Activated naive CD8-positive, alpha-beta T cell treated with anti-CD3 and anti-CD28 coated beads, Interleukin-2, amount 10 ng/mL, durations not matched to agents 7 days and 5 days (primary cell): ENCODE data around the gene RELCH. TPM values are rescaled to one million over a fixed set of nuclear protein-coding genes. Genes with fewer than 3 reads are reported as not detected.
"Not testable (repeated sequence)": the region's sequence is repeated elsewhere in the genome, so short reads cannot be mapped to it uniquely, and the experiment has no call there.

Experiments used
- ATAC-seq: fragments of 150-1000 bp; cut with Tn5 transposase; one replicate; pipeline ENCODE4 v1.10.0; 2021; ENCODE audit warnings: low read depth, moderate library complexity
- POLR2A ChIA-PET: fragments of 350-600 bp; sonication (Branson Sonifier 250); formaldehyde crosslinking; loops from one replicate; lab custom pipeline; 2021; ENCODE audit warnings: antibody characterized with exemption; lab: Charles Lee
- DNase-seq: peaks from one replicate; pipeline ENCODE4 v3.0.0; 2021
- H3K27ac Mint-ChIP-seq: one replicate; pipeline ENCODE4 v1.8.0; 2022; ENCODE audit warnings: mild to moderate bottlenecking, mixed read lengths
- H3K27me3 Mint-ChIP-seq: one replicate; pipeline ENCODE4 v1.8.0; 2022; ENCODE audit warnings: mild to moderate bottlenecking, moderate library complexity, mixed read lengths
- H3K36me3 Mint-ChIP-seq: one replicate; pipeline ENCODE4 v1.8.0; 2021; ENCODE audit warnings: mild to moderate bottlenecking, mixed read lengths
- H3K4me1 Mint-ChIP-seq: one replicate; pipeline ENCODE4 v1.8.0; 2021; ENCODE audit warnings: mixed read lengths
- H3K4me3 Mint-ChIP-seq: one replicate; pipeline ENCODE4 v1.8.0; 2022; ENCODE audit warnings: mild to moderate bottlenecking, moderate library complexity, mixed read lengths
- H3K9me3 Mint-ChIP-seq: one replicate; pipeline ENCODE4 v1.8.0; 2021; ENCODE audit warnings: mixed read lengths
- total RNA-seq, 2 experiments: library from RNA; stranded (reverse); gene quantifications; one replicate each; pipeline ENCODE4 v1.2.3, GENCODE V29; 2021

The RELCH gene, protein sequence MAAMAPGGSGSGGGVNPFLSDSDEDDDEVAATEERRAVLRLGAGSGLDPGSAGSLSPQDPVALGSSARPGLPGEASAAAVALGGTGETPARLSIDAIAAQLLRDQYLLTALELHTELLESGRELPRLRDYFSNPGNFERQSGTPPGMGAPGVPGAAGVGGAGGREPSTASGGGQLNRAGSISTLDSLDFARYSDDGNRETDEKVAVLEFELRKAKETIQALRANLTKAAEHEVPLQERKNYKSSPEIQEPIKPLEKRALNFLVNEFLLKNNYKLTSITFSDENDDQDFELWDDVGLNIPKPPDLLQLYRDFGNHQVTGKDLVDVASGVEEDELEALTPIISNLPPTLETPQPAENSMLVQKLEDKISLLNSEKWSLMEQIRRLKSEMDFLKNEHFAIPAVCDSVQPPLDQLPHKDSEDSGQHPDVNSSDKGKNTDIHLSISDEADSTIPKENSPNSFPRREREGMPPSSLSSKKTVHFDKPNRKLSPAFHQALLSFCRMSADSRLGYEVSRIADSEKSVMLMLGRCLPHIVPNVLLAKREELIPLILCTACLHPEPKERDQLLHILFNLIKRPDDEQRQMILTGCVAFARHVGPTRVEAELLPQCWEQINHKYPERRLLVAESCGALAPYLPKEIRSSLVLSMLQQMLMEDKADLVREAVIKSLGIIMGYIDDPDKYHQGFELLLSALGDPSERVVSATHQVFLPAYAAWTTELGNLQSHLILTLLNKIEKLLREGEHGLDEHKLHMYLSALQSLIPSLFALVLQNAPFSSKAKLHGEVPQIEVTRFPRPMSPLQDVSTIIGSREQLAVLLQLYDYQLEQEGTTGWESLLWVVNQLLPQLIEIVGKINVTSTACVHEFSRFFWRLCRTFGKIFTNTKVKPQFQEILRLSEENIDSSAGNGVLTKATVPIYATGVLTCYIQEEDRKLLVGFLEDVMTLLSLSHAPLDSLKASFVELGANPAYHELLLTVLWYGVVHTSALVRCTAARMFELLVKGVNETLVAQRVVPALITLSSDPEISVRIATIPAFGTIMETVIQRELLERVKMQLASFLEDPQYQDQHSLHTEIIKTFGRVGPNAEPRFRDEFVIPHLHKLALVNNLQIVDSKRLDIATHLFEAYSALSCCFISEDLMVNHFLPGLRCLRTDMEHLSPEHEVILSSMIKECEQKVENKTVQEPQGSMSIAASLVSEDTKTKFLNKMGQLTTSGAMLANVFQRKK
- total RNA-seq, result 10 to 100 TPM; 42.9 to 46.3 TPM

DNA sequence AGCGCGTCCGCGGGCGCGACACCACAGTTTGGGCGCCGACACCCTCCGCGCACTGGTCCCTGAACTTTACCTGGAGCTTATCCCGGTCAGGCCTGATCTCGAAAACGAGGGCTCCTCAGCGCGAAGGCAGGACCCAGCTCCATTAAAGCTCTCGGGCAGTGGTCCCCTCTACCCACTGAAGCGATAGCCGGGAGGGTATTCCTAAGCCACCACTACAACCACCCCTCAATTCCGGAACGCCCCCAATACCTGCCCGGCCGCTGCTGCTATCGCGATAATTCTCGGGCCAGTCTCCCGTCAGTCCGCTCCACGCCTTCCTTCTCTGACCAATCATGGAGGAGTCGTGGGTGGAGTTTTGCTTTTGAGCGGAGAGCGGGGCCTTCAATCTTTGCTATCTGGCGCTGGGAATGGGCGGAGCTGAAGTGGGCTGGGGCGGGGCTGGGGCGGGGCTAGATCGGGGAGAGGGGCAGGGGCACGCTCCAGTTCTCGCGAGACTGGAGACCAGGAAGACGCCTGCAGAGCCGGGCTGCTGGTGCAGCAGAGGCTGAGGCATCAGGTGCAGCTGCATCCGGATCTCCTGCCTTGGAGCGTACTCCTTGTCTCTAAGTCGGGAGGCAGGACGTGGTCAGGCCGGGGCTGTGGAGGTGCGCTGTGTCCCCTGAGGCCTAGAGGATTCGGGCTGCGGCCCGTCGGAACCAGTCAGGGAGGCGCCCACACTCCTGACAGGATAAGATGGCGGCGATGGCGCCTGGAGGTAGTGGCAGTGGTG lies at the start of gene RELCH, which contains the start of gene PIGN:
Gene RELCH (plus strand): TSS at position 482 of the 769 bp plus-strand sequence. CDS start 251 bp downstream, at position 733.
Gene PIGN (minus strand): TSS at position 283 of the 769 bp plus-strand sequence. CDS start 25,703 bp downstream, outside the sequence.
- Mint-ChIP-seq H3K27me3 (no peaks in the 10 kb centered on the region), H3K9me3 (no peaks in the 10 kb centered on the region), H3K4me1 (peaks cover 38% of the 10 kb centered on the region), H3K27ac (peak within 1 kb of the TSS; percentile 97), H3K36me3 (peaks cover 24% of the 10 kb centered on the region), H3K4me3 (peak within 1 kb of the TSS; percentile 95)
- POLR2A ChIA-PET, result interaction anchor here (0.6 to 2.2 kb wide), 12 partner anchors 10 to 855 kb away, joined by 3 to 24 read pairs (median 6); partner anchors contain the start of genes PHLPP1 and ZCCHC2
- DNase-seq, result peak; percentile 86
- ATAC-seq, result peak; percentile 94

DNA sequence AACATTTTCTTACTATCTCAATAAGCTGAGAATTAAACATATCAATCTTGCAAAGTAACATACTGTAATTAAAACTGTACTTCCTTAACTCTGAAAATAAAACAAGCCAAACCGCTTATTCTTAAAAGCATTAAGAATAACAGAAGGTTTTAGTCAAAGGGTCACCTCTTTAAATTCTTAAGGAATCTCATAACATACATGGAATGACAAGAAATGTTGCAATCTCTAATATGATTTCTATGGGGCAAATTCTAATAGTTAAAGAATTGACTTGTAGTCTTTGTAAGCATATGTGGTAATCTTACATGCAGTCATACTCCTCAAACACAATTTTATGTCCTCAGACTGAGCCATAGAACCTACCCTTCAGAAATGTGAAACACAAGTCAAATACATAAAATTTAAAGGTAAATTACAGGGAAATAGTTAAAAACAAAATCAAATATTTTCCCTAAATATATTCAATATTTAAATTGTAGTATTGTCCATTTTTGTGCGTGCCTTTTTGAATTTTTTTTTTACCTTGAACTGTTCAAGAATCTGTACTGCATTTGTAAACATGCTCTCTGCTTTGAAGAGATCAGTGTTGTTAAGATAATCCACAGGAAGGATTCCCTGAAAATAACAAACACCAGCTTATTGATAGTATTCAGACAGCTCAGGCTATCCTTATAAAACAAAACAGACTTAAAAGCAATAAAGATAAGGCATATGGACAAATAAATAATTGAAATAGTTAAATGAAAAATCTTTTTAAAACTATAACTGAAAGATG lies 48.4 kb upstream of the RELCH start:
- no peak overlapping the region for H3K27ac Mint-ChIP-seq
- no peaks in the 10 kb centered on the region for H3K9me3 Mint-ChIP-seq
- ATAC-seq (no peak), DNase-seq (no peak)
- H3K27me3 Mint-ChIP-seq, result no peaks in the 10 kb centered on the region
- no peaks in the 10 kb centered on the region for H3K4me1 Mint-ChIP-seq
- H3K4me3 Mint-ChIP-seq, result no peak overlapping the region
- peaks cover 7% of the 10 kb centered on the region for H3K36me3 Mint-ChIP-seq
- POLR2A ChIA-PET, result no interaction called here

DNA sequence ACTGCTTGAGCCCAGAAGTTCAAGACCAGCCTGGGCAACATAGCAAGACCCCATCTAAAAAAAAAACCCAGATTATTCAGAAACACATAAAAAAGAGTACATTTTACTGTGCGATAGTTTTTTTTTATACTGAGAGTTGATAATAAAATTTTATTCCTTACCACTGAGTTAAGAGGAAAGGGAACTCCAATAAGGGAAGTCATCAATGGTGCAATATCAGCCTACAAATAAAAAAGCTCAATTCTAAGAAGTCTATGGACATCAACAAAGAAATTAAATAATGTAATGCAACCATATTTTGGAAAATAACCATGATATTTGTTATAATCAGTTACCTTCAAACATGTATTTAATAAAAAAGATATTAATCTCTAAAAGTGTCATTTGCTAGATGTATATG lies 46.8 kb upstream of the RELCH start:
- Mint-ChIP-seq H3K4me1 (peaks cover 2% of the 10 kb centered on the region), H3K9me3 (no peaks in the 10 kb centered on the region), H3K4me3 (no peak overlapping the region), H3K27ac (no peak overlapping the region), H3K36me3 (peaks cover 12% of the 10 kb centered on the region), H3K27me3 (no peaks in the 10 kb centered on the region)
- ATAC-seq (no peak), DNase-seq (no peak)
- POLR2A ChIA-PET, result no interaction called here

DNA sequence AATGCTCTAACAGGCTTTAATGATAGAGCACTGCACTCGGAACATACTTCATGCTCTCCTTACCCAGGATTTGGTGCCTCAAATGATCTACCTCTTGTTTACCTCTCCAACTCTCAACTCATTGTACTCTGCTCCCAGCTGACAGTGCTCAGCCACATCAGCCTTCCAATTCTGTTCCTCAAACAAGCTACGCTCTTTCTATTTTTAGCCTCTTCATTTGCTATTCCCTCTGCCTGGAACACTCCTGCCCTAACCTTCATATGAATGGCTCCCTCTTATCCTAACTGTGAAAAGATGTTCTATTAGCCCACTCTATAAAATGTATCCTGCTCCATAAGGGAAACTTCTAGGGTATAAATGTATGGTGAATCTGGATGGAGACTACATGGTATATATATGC lies 42.7 kb upstream of the RELCH start:
- DNase-seq (no peak), ATAC-seq (no peak)
- POLR2A ChIA-PET, result no interaction called here
- no peak overlapping the region for H3K4me3 Mint-ChIP-seq
- H3K4me1 Mint-ChIP-seq, result peaks cover 2% of the 10 kb centered on the region
- H3K9me3 Mint-ChIP-seq, result no peaks in the 10 kb centered on the region
- peaks cover 7% of the 10 kb centered on the region for H3K36me3 Mint-ChIP-seq
- H3K27ac Mint-ChIP-seq, result no peak overlapping the region
- H3K27me3 Mint-ChIP-seq, result no peaks in the 10 kb centered on the region

DNA sequence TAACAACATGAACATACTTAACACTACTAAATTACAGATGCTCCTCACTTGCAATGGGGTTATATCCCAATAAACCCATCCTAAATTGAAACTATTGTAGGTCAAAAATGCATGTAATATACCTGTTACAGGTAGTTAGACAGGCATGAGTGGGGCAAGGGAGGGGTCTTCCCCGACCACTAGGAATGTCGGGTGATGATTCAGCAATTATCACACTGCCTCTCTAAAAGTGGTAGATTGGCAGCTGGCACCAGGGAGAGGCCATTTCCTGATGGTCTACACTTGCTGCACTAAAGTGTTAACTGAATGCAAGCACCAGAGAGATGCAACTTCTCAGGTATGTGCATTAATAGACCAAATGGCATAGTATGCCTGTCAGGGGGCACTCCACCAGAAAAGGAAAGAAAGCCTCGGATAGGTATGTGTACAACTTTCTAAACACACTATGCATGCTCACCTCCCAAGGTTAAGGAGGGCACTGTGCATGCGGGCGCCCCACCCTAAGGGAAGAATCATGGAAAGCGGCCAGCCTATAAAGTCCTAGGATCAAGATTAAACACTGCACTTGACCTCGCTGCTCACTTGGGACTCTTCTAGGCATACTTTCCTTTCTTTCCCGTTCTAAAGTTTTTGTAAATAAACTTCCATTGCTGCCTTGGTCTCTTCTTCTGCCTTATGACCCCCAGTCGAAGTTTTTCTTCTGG lies 35.8 kb upstream of the RELCH start:
- Mint-ChIP-seq H3K9me3 (no peaks in the 10 kb centered on the region), H3K4me1 (no peaks in the 10 kb centered on the region), H3K27me3 (no peaks in the 10 kb centered on the region), H3K4me3 (no peak overlapping the region), H3K27ac (no peak overlapping the region), H3K36me3 (peaks cover 10% of the 10 kb centered on the region)
- ATAC-seq, result no peak
- POLR2A ChIA-PET, result no interaction called here
- DNase-seq, result no peak

DNA sequence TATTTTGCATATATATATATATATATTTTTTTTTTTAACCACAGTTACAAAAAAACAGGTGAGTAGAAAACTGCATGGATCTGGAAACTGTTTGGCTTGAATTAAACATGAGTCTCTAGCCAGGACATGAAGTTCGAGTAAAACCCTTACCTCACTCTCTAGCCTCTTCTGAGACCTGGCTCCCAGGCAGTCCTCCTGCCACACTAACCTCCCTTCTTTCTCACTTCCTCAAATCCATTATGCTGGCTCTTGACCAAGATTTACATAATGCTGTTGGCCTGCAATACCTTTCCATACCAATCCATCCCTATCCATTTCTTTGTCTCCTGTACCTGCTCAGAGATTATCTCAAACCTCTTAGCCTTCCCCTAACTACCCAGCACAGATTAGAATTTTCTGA lies 34.2 kb upstream of the RELCH start:
- no peak overlapping the region for H3K27ac Mint-ChIP-seq
- no peak for ATAC-seq
- no peak for DNase-seq
- H3K36me3 Mint-ChIP-seq, result peaks cover 8% of the 10 kb centered on the region
- no peaks in the 10 kb centered on the region for H3K9me3 Mint-ChIP-seq
- POLR2A ChIA-PET, result no interaction called here
- H3K27me3 Mint-ChIP-seq, result no peaks in the 10 kb centered on the region
- H3K4me3 Mint-ChIP-seq, result no peak overlapping the region
- H3K4me1 Mint-ChIP-seq, result no peaks in the 10 kb centered on the region

DNA sequence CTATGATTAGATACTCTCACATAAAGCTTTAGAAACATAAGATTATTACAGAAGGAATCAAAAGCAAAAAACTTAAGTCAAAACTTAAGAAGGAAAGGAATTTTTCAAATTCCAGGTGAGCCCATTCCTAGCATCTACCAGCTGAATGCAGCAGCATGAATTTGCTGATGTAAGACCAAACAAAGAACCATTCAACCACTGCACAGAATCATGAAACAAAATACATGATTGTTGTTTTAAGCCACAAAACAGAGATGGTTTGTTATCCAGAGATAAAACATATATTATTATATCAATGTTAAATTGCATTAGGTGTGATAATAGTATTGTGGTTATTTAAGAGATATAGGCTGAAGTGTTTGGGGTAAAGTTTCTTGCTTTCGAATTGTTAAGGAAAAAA lies 29.2 kb upstream of the RELCH start:
- Mint-ChIP-seq H3K27me3 (no peaks in the 10 kb centered on the region), H3K27ac (no peak overlapping the region), H3K9me3 (no peaks in the 10 kb centered on the region), H3K36me3 (peaks cover 4% of the 10 kb centered on the region), H3K4me1 (no peaks in the 10 kb centered on the region), H3K4me3 (no peak overlapping the region)
- DNase-seq (no peak), ATAC-seq (no peak)
- POLR2A ChIA-PET, result no interaction called here

DNA sequence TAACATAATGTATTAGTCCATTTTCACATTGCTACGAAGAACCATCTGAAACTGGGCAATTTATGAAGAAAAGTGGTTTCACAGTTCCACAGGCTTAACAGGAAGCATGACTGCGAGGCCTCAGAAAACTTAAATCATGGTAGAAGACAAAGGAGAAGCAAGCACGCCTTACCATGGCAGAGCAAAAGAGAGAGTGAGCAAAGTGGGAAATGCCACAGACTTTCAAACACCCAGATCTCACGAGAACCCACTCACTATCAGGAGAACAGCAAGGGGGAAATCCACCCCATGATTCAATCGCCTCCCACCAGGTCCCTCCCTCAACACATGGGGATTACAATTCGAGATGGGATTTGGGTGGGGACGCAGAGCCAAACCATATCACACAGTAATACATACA lies 22.7 kb upstream of the RELCH start:
- Mint-ChIP-seq H3K4me3 (no peak overlapping the region), H3K27ac (no peak overlapping the region), H3K4me1 (peaks cover 3% of the 10 kb centered on the region), H3K36me3 (peaks cover 19% of the 10 kb centered on the region), H3K27me3 (no peaks in the 10 kb centered on the region), H3K9me3 (peaks cover 7% of the 10 kb centered on the region)
- DNase-seq, result no peak
- no peak for ATAC-seq
- POLR2A ChIA-PET, result no interaction called here

DNA sequence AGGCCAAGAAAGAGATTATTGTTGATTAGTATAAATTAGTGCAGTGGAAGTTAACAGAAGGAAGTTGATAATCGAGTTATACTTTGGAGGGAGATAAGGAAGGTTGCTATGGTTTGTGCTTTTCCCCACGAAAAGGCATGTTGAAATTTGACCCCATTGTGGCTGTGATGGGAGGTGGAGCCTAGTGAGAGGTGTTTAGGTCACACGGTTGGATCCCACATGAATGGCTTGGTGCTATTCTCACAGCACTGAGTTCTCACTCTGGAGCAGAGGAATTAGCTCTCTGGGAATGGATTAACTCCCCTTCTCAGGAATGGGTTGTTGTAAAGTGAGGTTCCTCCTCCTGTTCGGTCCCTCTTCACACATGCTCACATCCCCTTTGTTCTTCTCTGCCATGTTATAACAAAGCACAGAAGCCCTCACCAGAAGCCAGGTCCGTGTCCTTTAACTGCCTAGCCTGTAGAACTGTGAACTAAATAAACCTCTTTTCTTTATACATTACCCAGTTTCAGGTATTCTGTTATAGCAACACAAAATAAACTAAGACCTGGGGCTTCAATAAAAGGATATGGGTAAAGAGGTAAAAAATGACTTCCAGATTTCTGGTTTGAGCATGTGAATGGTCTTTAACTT lies 22.1 kb upstream of the RELCH start:
- no peak for ATAC-seq
- Mint-ChIP-seq H3K27ac (no peak overlapping the region), H3K4me1 (peaks cover 3% of the 10 kb centered on the region), H3K27me3 (no peaks in the 10 kb centered on the region), H3K36me3 (peaks cover 19% of the 10 kb centered on the region), H3K9me3 (peaks cover 7% of the 10 kb centered on the region), H3K4me3 (no peak overlapping the region)
- POLR2A ChIA-PET, result interaction anchor here (1.2 kb wide), 1 partner anchor 22 kb away, joined by 4 read pairs; the partner anchor contains the start of genes PIGN and RELCH
- no peak for DNase-seq

DNA sequence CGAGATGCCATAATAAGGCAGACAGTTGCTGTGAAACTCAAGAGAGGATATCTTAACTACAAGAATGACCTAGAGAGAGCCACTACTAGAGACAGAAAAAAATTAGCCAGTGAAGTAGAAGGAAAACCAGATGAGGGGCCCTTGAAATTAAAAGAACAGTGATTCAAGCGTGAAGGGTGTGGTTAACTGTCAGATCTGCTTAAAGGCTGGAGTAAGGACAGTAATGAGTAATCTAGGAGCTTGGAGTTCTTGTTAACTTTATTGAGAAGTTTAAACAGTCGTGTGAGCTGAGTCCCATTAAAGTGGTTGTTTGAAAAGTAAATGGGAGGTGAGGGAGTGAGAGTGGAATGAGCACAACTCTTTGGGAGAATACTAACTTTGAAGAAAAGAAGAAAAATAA lies 21.5 kb upstream of the RELCH start:
- Mint-ChIP-seq H3K4me1 (peaks cover 3% of the 10 kb centered on the region), H3K27ac (no peak overlapping the region), H3K36me3 (peaks cover 19% of the 10 kb centered on the region), H3K27me3 (no peaks in the 10 kb centered on the region), H3K4me3 (no peak overlapping the region), H3K9me3 (peaks cover 7% of the 10 kb centered on the region)
- ATAC-seq (no peak), DNase-seq (no peak)
- POLR2A ChIA-PET, result interaction anchor here (1.2 kb wide), 1 partner anchor 21 kb away, joined by 4 read pairs; the partner anchor contains the start of genes PIGN and RELCH

DNA sequence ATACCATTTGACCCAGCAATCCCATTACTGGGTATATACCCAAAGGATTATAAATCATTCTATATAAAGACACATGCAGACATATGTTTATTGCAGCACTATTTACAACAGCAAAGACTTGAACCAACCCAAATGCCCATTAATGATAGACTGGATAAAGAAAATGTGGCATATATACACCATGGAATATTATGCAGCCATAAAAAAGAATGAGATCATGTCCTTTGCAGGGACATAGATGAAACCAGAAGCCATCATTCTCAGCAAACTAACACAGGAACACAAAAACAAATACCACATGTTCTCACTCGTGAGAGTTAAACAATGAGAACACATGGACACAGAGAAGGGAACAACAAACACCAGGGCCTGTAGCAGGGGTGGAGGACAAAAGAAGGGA lies 20.5 kb upstream of the RELCH start:
- H3K36me3 Mint-ChIP-seq, result peaks cover 19% of the 10 kb centered on the region

More for the DNA sequence above, 20.5 kb upstream of the RELCH start:
- not testable (repeated sequence) for ATAC-seq, H3K27ac Mint-ChIP-seq, DNase-seq, H3K4me3 Mint-ChIP-seq, H3K4me1 Mint-ChIP-seq, H3K9me3 Mint-ChIP-seq, H3K27me3 Mint-ChIP-seq
- POLR2A ChIA-PET, result interaction anchor here (1.2 kb wide), 1 partner anchor 20 kb away, joined by 4 read pairs; the partner anchor contains the start of genes PIGN and RELCH
